SK-N-SH (cell line): ENCODE data around the gene MFAP2.

Experiments
- CTCF ChIP-seq: fragments of 200-600 bp; sonication (generic); IDR thresholded peaks from 2 replicates; pipeline ENCODE4 v1.6.1; 2017; ENCODE audit warnings: antibody characterized with exemption, mild to moderate bottlenecking, moderate library complexity
- EP300 ChIP-seq, 2 experiments: IDR thresholded peaks; 2 replicates each; pipeline versions ENCODE4 v1.4.0 to v1.6.1; 2012; ENCODE audit warnings: borderline replicate concordance in 1 of 2, low read depth in 1 of 2, low read length in 1 of 2
- RXRA ChIP-seq: IDR thresholded peaks from 2 replicates; pipeline ENCODE4 v1.4.0; 2012; ENCODE audit warnings: low read depth, mild to moderate bottlenecking, borderline replicate concordance
- TEAD4 ChIP-seq: IDR thresholded peaks from 2 replicates; pipeline ENCODE4 v1.4.0; 2012; ENCODE audit warnings: mild to moderate bottlenecking, borderline replicate concordance; ENCODE audit not compliant: insufficient read depth

GRCh38 chr1:16955186-16955585 is 25.2 kb downstream of the MFAP2 start:
- TF ChIP-seq CTCF = no peak
- TF ChIP-seq EP300 (IDR thresholded peaks at IDR 0.05; ENCODE audit: borderline replicate concordance in 1 of 2, low read depth in 1 of 2, low read length in 1 of 2) = no peak
- TF ChIP-seq TEAD4 = no peak
- no peak for TF ChIP-seq RXRA
